ENCODE measurements around the gene VWA2.
A peak's percentile ranks its signal among the peaks of the same experiment; 100 is the strongest.

Gene VWA2

DNA sequence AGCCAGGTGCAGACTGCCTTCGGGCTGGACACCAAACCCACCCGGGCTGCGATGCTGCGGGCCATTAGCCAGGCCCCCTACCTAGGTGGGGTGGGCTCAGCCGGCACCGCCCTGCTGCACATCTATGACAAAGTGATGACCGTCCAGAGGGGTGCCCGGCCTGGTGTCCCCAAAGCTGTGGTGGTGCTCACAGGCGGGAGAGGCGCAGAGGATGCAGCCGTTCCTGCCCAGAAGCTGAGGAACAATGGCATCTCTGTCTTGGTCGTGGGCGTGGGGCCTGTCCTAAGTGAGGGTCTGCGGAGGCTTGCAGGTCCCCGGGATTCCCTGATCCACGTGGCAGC, 50.0 kb downstream of the VWA2 start:
- Histone ChIP-seq H3K9ac (ENCODE audit: low read depth, low read length) (no peak overlapping the region), H3K36me3 (ENCODE audit: insufficient read depth, low read length) (no peaks in the 10 kb centered on the region), H3K4me1 (ENCODE audit: insufficient read depth, low read length) (no peaks in the 10 kb centered on the region), H3K9me3 (ENCODE audit: control insufficient read depth, insufficient read depth, low read length) (no peaks in the 10 kb centered on the region)

DNA sequence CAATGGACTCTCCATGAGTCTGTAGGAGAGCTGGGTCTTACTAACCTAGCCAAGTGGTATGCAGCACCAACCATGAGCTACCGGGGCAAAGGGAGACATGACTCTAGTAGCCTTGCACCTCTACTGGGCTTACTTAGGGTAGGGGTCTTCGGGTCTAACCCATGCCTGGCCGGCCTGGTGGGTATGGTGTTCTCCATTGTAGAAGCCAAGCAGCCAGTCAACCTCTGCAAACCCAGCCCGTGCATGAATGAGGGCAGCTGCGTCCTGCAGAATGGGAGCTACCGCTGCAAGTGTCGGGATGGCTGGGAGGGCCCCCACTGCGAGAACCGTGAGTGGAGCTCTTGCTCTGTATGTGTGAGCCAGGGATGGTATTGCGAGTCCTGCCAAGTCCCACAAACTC, 51.0 kb downstream of the VWA2 start:
- H3K9ac ChIP-seq (ENCODE audit: low read depth, low read length) = no peak overlapping the region
- H3K36me3 ChIP-seq (ENCODE audit: insufficient read depth, low read length) = no peaks in the 10 kb centered on the region
- H3K4me1 ChIP-seq (ENCODE audit: insufficient read depth, low read length) = no peaks in the 10 kb centered on the region
- H3K9me3 ChIP-seq (ENCODE audit: control insufficient read depth, insufficient read depth, low read length) = 0 out of 2 replicates have a peak, but pooled peaks cover 6% of the 10 kb centered on the region

DNA sequence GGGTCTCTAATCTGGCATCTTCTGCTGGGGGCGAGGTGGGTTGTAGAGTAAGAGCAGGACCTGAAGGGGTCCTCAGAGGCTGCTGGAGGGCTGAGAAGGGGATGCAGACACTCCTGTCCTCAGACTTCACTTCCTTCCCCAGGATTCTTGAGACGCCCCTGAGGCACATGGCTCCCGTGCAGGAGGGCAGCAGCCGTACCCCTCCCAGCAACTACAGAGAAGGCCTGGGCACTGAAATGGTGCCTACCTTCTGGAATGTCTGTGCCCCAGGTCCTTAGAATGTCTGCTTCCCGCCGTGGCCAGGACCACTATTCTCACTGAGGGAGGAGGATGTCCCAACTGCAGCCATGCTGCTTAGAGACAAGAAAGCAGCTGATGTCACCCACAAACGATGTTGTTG, 52.0 kb downstream of the VWA2 start:
- no peaks in the 10 kb centered on the region for H3K36me3 ChIP-seq (ENCODE audit: insufficient read depth, low read length)
- H3K4me1 ChIP-seq (ENCODE audit: insufficient read depth, low read length) = no peaks in the 10 kb centered on the region
- H3K9ac ChIP-seq (ENCODE audit: low read depth, low read length) = no peak overlapping the region
- H3K9me3 ChIP-seq (ENCODE audit: control insufficient read depth, insufficient read depth, low read length) = peaks cover 15% of the 10 kb centered on the region

DNA sequence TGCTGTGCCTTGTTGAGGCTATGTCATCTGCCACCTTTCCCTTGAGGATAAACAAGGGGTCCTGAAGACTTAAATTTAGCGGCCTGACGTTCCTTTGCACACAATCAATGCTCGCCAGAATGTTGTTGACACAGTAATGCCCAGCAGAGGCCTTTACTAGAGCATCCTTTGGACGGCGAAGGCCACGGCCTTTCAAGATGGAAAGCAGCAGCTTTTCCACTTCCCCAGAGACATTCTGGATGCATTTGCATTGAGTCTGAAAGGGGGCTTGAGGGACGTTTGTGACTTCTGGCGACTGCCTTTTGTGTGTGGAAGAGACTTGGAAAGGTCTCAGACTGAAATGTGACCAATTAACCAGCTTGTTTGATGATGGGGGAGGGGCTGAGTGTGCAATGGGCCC, 52.5 kb downstream of the VWA2 start:
- Histone ChIP-seq H3K4me1 (ENCODE audit: insufficient read depth, low read length) (no peaks in the 10 kb centered on the region), H3K36me3 (ENCODE audit: insufficient read depth, low read length) (no peaks in the 10 kb centered on the region), H3K9me3 (ENCODE audit: control insufficient read depth, insufficient read depth, low read length) (peaks cover 15% of the 10 kb centered on the region), H3K9ac (ENCODE audit: low read depth, low read length) (no peak overlapping the region)

DNA sequence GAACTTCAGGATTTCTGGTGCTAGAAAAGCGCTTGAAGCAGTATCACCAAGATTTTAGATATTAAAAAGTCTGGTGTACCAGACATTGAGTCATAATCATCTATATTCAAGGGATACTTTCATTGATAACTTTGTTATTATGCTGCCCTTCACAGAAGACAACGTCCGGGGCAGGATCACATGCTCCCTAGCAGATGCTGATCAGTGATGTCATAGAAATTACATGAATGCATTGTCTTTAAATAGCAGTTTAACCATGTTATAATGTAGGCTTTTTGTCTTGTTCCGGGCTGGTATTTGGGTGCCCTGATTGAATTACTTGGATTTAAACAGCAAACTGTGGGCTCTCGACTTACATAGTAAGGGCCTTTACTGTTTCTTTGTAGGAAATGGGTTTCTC, 54.0 kb downstream of the VWA2 start:
- no peak overlapping the region for H3K9ac ChIP-seq (ENCODE audit: low read depth, low read length)
- no peaks in the 10 kb centered on the region for H3K36me3 ChIP-seq (ENCODE audit: insufficient read depth, low read length)
- peaks cover 15% of the 10 kb centered on the region for H3K9me3 ChIP-seq (ENCODE audit: control insufficient read depth, insufficient read depth, low read length)
- H3K4me1 ChIP-seq (ENCODE audit: insufficient read depth, low read length) = no peaks in the 10 kb centered on the region

DNA sequence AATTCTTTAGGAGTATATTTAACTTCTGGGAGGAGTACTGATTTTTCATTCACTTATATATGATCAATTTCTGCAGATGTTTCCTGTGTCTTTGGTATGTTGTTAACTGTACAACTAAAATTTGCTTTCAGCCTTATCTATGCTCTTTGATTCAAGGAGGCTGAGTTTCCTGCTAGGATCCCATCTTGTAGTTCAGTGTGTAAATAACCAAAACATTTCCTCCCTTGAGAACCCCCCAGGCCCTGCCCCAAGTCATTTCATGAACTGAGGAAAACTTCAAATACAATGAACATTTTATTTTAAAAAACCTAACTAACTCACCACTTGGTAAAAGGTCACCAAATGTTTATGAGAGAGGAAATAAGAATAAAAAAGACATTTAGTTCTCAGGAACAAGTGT, 55.5 kb downstream of the VWA2 start:
- Histone ChIP-seq H3K4me1 (ENCODE audit: insufficient read depth, low read length) (no peaks in the 10 kb centered on the region), H3K9me3 (ENCODE audit: control insufficient read depth, insufficient read depth, low read length) (peaks cover 15% of the 10 kb centered on the region), H3K9ac (ENCODE audit: low read depth, low read length) (no peak overlapping the region), H3K36me3 (ENCODE audit: insufficient read depth, low read length) (no peaks in the 10 kb centered on the region)

DNA sequence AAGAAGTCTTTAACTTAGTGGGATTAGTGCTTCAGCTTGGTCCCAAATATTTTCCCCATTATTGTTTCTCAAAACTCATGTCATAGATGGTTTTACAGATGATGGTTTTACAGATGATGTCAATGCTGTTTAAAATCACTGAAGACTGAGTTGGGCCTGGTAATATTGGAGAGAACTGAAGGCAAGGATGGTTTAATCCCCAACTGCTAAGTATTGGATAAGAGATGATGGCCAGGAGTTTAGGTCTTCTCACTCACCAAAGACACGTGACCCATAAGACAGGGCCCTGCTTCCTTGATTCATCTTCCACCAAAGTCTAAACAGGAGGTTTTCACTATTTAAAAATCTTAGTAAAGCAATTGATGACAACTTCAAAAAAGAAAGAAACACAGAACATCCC, 56.3 kb downstream of the VWA2 start:
- H3K36me3 ChIP-seq (ENCODE audit: insufficient read depth, low read length) = no peaks in the 10 kb centered on the region
- no peak overlapping the region for H3K9ac ChIP-seq (ENCODE audit: low read depth, low read length)
- H3K9me3 ChIP-seq (ENCODE audit: control insufficient read depth, insufficient read depth, low read length) = peaks cover 15% of the 10 kb centered on the region
- no peaks in the 10 kb centered on the region for H3K4me1 ChIP-seq (ENCODE audit: insufficient read depth, low read length)

DNA sequence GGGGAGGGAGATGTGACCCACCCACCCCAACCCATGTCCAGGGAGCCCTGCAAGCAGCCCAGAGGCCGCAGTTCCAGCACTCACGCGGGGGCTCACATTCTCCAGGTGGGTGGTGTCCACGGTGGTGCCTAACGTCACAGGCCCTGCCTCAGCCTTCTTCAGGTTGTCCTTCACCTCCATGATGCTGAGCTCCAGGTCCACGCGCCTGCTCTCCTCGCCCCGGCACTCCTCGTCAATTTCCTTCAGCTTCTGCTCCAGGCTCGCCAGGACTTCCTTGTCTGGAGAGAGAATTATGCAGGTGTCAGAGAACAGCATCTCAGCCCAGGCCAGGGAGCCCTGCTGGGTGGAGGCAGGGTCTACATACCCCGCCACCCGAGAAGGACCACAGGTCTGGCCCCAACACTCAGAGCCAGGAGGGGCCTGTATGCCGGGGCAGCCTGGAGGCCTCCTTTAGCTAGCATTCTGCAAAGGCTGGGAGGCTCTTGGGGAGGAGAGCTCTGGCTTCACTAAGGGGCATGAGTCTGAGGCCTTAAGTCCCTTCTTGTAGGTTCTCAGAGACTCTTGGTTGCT, 58.2 kb downstream of the VWA2 start:
- Histone ChIP-seq H3K9me3 (ENCODE audit: control insufficient read depth, insufficient read depth, low read length) (peaks cover 15% of the 10 kb centered on the region), H3K9ac (ENCODE audit: low read depth, low read length) (no peak overlapping the region), H3K4me1 (ENCODE audit: insufficient read depth, low read length) (no peaks in the 10 kb centered on the region), H3K36me3 (ENCODE audit: insufficient read depth, low read length) (no peaks in the 10 kb centered on the region)

DNA sequence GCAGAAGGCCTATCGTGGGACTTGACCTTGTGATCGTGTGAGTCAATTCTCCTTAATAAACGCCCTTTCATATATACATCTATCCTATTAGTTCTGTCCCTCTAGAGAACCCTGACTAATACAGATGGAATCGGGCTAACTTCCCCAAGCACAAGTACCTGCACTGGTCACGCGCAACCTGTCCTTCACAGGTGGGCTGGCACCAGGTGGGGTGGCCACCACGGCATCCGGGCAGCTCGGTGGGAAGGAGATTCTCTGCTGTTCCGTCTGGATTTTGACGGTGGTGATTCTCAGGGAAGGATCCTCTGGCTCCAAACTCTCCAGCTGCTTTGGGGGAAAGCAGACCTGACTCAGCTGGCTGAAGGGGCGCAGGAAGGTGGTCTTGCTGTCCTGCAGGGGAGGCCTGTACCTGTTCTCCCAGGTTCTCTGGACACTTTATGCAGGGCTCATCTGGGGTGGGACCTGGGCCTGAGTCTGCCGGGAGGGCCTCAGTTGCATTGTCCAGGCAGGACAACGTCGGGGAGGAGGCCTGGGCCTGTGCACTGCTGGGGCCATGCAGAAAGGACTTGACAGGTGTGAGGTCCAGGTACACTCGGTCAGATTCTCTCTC, 61.1 kb downstream of the VWA2 start:
- H3K4me1 ChIP-seq (ENCODE audit: insufficient read depth, low read length) = no peaks in the 10 kb centered on the region
- peaks cover 8% of the 10 kb centered on the region for H3K9me3 ChIP-seq (ENCODE audit: control insufficient read depth, insufficient read depth, low read length)
- no peaks in the 10 kb centered on the region for H3K36me3 ChIP-seq (ENCODE audit: insufficient read depth, low read length)
- H3K9ac ChIP-seq (ENCODE audit: low read depth, low read length) = no peak overlapping the region

DNA sequence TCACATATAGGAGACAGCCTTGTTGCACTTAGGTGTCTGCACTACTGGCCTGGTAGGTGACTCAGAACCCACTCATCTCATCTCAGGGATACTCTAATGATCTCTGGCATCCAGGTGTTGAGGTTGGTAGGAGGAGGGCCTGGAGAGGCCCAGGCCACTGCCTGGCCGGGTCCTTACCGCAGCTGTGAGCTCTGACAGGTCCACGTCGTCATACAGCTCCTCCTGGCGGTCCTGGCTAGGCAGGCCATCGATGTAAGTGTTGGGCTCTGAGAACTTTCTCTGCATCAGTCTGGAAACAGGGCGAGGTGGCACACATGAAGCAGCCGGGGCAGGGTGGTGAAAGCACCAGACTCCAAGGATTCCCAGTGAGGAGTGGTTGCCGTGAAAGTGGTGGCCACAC, 62.1 kb downstream of the VWA2 start:
- H3K4me1 ChIP-seq (ENCODE audit: insufficient read depth, low read length) = no peaks in the 10 kb centered on the region
- no peaks in the 10 kb centered on the region for H3K36me3 ChIP-seq (ENCODE audit: insufficient read depth, low read length)
- H3K9me3 ChIP-seq (ENCODE audit: control insufficient read depth, insufficient read depth, low read length) = no peaks in the 10 kb centered on the region
- no peak overlapping the region for H3K9ac ChIP-seq (ENCODE audit: low read depth, low read length)

DNA sequence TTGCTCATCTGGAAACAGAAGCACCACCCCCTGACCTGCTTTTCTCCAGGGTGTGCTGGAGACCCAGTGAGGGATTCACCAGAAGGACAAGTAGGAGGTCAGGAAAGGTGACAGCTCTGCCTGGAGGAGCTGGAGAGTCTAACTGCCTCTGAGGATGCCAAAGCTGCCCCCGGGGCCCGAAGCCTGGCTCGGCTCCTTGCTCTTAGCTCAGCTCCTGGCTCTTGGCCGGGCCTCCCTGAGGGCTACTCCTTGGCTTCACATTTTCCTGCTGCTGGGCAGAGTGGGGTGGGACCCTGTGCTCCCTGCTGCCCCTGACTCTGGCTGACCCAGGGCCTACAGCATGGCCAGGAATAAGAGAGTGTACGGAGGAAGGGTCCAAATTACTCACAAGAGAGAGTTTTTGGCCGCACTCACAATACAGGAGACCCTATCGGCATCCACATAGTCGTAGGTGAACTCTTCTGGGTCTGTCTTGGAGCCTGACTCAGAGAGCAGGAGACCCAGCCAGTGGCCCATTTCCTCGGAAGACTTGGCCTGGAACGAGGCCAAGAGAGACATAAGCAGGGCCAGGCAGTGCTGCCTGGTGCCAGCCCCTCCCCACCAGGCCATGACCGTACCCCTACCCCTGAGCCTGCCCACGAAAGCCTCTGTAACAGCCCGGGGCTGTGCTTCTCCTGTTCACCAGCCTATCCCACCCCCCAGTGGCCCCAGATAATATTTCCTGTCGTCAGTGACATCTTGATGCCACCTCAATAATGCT, 63.1 kb downstream of the VWA2 start:
- Histone ChIP-seq H3K9me3 (ENCODE audit: control insufficient read depth, insufficient read depth, low read length) (no peaks in the 10 kb centered on the region), H3K36me3 (ENCODE audit: insufficient read depth, low read length) (no peaks in the 10 kb centered on the region), H3K4me1 (ENCODE audit: insufficient read depth, low read length) (no peaks in the 10 kb centered on the region; the same call in 1 of the 2 replicates), H3K9ac (ENCODE audit: low read depth, low read length) (no peak overlapping the region)

DNA sequence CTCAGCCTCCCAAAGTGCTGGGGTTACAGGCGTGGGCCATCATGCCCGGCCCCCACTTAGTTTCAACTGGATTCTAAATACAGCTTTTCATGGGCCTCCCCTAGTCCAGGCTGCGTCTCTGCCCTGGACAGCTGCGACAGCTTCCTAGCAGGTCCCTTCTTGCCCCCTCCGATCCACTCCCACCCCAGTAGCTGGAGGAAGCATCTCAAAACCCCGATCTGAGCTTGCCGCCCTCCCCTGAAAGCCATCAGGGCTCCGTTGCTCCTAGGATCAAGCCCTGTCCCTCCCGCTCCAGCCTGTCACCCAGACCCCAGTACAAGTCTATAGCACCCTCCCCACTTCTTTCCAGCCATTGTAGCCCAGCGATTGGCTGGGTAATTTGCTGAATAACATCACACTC, 64.5 kb downstream of the VWA2 start:
- Histone ChIP-seq H3K36me3 (ENCODE audit: insufficient read depth, low read length) (no peaks in the 10 kb centered on the region), H3K4me1 (ENCODE audit: insufficient read depth, low read length) (no peaks in the 10 kb centered on the region; the same call in 1 of the 2 replicates), H3K9ac (ENCODE audit: low read depth, low read length) (no peak overlapping the region), H3K9me3 (ENCODE audit: control insufficient read depth, insufficient read depth, low read length) (no peaks in the 10 kb centered on the region)

DNA sequence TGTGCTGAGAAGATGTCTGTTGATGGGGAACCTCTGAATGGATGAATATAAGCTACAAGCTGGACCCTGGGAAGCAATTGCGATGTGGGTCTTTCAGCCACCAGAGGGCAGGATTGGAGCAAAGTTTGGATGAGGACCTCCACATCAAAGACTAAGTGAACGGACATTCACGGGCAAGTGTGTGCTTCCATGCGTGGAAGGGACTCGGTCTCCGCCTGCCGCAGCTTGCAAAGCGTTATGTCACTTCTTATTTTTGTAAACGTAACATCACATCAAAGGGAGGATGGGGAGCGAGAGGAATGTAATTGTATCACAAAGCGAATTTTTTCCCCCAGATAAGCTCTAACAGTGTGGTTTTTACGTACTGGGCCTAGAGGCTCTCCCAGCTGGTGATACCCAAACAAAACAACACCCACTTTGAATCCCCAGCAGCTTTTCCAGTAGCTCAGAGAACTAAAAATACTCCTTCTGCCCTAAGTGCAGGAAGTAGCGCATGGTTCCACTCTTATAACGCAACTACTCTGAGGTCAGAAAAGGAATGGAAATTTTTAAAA, 65.0 kb downstream of the VWA2 start:
- Histone ChIP-seq H3K9me3 (ENCODE audit: control insufficient read depth, insufficient read depth, low read length) (no peaks in the 10 kb centered on the region), H3K9ac (ENCODE audit: low read depth, low read length) (peak overlapping the region; percentile 44; the same call in 1 of the 2 replicates), H3K36me3 (ENCODE audit: insufficient read depth, low read length) (no peaks in the 10 kb centered on the region), H3K4me1 (ENCODE audit: insufficient read depth, low read length) (no peaks in the 10 kb centered on the region; the same call in 1 of the 2 replicates)

DNA sequence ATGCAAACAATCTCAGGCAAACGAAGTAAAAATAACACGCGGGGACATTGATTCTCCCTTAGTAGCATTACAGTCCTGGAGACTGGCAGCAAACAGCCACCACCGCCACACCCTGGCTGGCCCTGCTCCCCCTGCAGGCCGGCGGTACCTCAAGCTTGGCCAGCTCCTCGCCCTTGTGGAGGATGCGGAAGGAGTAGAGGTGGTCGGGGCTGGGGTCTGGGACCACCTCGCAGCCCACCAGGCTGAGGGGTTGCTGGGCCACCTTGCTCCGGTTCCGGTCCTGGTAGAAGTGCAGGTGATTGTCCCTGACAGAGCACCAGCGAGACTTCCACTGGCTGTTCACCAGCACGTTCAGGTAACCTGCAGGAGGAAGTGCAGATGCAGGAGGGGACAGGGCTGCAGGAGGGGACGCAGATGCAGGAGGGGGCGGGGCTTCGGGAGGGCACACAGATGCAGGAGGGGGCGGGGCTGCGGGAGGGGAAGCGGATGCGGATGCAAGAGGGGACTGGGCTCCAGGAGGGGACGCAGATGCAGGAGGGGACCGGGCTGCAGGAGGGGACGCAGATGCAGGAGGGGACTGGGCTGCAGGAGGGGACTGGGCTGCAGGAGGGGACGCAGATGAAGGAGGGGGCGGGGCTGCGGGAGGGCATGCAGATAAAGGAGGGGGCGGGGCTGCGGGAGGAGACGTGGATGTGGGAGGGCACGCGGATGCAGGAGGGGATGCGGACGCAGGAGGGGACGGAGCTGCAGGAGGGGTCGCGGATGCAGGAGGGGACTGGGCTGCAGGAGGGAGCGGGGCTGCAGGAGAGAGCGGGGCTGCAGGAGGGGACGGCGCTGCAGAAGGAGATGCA, 65.7 kb downstream of the VWA2 start:
- Histone ChIP-seq H3K4me1 (ENCODE audit: insufficient read depth, low read length) (no peaks in the 10 kb centered on the region; the same call in 1 of the 2 replicates), H3K9ac (ENCODE audit: low read depth, low read length) (peak overlapping the region; percentile 44; the same call in 1 of the 2 replicates), H3K9me3 (ENCODE audit: control insufficient read depth, insufficient read depth, low read length) (no peaks in the 10 kb centered on the region), H3K36me3 (ENCODE audit: insufficient read depth, low read length) (no peaks in the 10 kb centered on the region)
